ENCODE results near the gene CTAGE1.

- TF ChIP-seq EZH2 (IDR thresholded peaks at IDR 0.05; ENCODE audit: low read length, unreplicated experiment) = no peak
- no peak for TF ChIP-seq CTCF (conservative IDR thresholded peaks at IDR 0.05; ENCODE audit: low read depth, low read length)
- no peak for TF ChIP-seq EZH2phosphoT487 (IDR thresholded peaks at IDR 0.05; ENCODE audit: borderline replicate concordance, low read length)
These were observed 7.6 kb downstream of the CTAGE1 start for GRCh38 chr18:22410126-22410525.

Data from PC-3 (cell line).